Nephron progenitor cell (in vitro differentiated cells): Measurements from ENCODE around the gene MMAB.

Experiments
- DNase-seq: peaks from one replicate; pipeline ENCODE4 v3.0.0; 2021
- H3K27ac Mint-ChIP-seq: 2 replicates; pipeline ENCODE4 v1.8.0; 2021; ENCODE audit warnings: mild to moderate bottlenecking, moderate library complexity, mixed read lengths
- H3K27me3 Mint-ChIP-seq: 2 replicates; pipeline ENCODE4 v1.8.0; 2021; ENCODE audit warnings: mild to moderate bottlenecking, low read depth, mixed read lengths; ENCODE audit not compliant: poor library complexity
- H3K36me3 Mint-ChIP-seq: 2 replicates; pipeline ENCODE4 v1.8.0; 2021; ENCODE audit warnings: low read depth, mixed read lengths
- H3K4me1 Mint-ChIP-seq: 2 replicates; pipeline ENCODE4 v1.8.0; 2021; ENCODE audit warnings: mixed read lengths
- H3K4me3 Mint-ChIP-seq: 2 replicates; pipeline ENCODE4 v1.8.0; 2021; ENCODE audit warnings: mild to moderate bottlenecking, moderate library complexity, mixed read lengths
- H3K9me3 Mint-ChIP-seq: 2 replicates; pipeline ENCODE4 v1.8.0; 2021; ENCODE audit warnings: mild to moderate bottlenecking, moderate library complexity, mixed read lengths
- CTCF ChIP-seq: fragments of 200-600 bp; sonication (generic); IDR thresholded peaks from 2 replicates; pipeline ENCODE4 v1.5.0; 2021; ENCODE audit warnings: antibody characterized with exemption

Gene MMAB

DNA sequence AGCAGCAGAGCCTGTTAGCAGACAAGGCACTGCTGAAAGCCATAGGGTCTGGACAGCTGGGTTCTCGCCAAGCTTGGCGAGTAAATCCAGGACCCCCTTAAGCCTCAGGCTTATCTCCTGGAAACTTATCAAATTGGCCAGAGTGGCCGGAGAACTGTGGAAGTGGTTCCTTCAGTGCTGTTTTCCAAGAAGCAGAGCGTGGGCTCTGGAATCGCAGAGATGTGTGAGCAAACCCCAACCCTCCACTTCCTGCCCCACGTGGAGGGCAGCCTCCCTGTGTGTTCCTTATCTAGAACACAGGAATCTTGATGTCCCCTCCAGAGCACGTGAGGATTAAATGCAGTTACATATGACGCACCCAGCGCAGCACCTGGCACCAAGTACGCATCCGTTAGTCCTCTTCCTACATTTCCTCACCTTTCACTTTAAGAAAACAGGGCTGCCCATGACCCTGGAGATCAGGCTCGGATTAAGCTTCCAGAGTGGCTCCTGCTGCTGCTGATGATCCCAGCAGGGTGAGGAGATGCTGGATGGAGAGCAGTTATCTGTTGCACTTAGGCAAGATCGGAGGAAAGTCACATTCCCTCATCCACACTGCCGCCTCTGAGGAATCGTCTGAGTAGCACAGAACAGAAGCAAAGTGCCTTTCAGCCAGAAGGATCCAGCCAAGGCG, 35.0 kb downstream of the MMAB start:
- H3K4me3 Mint-ChIP-seq = no peak overlapping the region
- no peak overlapping the region for H3K27ac Mint-ChIP-seq
- H3K27me3 Mint-ChIP-seq = peaks cover 6% of the 10 kb centered on the region
- TF ChIP-seq CTCF = no peak
- no peaks in the 10 kb centered on the region for H3K9me3 Mint-ChIP-seq
- no peak for DNase-seq
- no peaks in the 10 kb centered on the region for H3K4me1 Mint-ChIP-seq
- H3K36me3 Mint-ChIP-seq = peaks cover 6% of the 10 kb centered on the region

- Mint-ChIP-seq H3K27me3 (peaks cover 6% of the 10 kb centered on the region), H3K4me1 (no peaks in the 10 kb centered on the region), H3K36me3 (peaks cover 9% of the 10 kb centered on the region), H3K9me3 (no peaks in the 10 kb centered on the region), H3K27ac (no peak overlapping the region), H3K4me3 (no peak overlapping the region)
- DNase-seq = no peak
- TF ChIP-seq CTCF = no peak
Observed at GRCh38 chr12:109537136-109537535, 36.2 kb downstream of the MMAB start.

- peaks cover 9% of the 10 kb centered on the region for H3K36me3 Mint-ChIP-seq
- H3K4me1 Mint-ChIP-seq = peaks cover 3% of the 10 kb centered on the region
- peaks cover 6% of the 10 kb centered on the region for H3K27me3 Mint-ChIP-seq
- no peak for DNase-seq
- H3K4me3 Mint-ChIP-seq = no peak overlapping the region
- no peak for TF ChIP-seq CTCF
- no peaks in the 10 kb centered on the region for H3K9me3 Mint-ChIP-seq
- H3K27ac Mint-ChIP-seq = no peak overlapping the region
Observed at GRCh38 chr12:109535863-109536250, 37.4 kb downstream of the MMAB start.

DNA sequence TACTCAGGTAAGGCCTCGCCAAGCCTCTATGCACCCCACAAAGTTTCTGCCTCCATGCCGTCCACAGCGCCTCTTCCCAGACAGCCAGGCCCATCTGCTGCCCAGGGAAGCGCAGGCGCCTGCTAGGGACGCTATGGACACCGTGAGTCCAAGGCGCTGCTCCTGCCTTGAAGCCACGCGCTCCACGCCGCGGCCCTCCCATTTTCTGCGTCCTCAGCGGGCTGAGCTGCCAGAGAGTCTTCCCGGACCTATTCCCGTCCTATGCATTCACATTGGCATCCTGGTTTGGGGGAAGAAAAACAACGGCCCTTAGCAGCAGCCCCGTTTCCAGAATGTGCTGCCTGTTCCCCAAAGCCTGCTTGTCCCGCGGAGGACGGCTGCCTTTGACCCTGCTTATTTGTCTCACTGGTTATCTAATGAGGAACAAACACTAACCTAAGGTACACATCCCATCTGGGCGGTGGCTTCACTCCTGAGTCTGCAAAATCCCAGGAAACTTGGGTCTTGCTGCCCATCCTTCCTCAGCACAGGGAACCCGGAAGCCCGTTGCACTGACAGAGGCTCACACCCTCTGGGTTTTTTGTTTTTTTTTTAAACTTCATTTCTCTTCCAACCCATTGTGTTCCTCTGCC, 38.0 kb downstream of the MMAB start:
- no peak for TF ChIP-seq CTCF
- Mint-ChIP-seq H3K27ac (no peak overlapping the region), H3K4me1 (peaks cover 7% of the 10 kb centered on the region), H3K36me3 (peaks cover 9% of the 10 kb centered on the region), H3K9me3 (no peaks in the 10 kb centered on the region), H3K4me3 (no peak overlapping the region), H3K27me3 (peaks cover 2% of the 10 kb centered on the region)
- DNase-seq = no peak

DNA sequence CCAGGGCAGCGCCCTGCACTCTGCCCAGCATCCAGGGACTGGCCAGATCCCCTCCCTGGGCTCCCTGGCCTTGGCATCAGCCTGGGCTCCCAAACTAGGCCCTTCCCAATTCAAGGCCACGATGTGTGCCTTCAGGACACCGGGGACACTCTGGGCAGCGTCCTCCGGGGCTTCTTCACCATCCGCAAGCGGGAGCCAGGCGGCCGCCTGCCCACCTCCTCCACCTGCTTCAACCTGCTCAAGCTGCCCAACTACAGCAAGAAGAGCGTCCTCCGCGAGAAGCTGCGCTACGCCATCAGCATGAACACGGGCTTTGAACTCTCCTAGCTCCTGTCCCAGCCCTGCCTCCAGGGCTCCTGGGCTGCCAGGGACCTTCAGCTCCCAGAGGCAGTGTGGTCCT, 38.8 kb downstream of the MMAB start:
- H3K4me1 Mint-ChIP-seq = peaks cover 16% of the 10 kb centered on the region
- no peaks in the 10 kb centered on the region for H3K9me3 Mint-ChIP-seq
- H3K4me3 Mint-ChIP-seq = no peak overlapping the region
- no peak for TF ChIP-seq CTCF
- peaks cover 14% of the 10 kb centered on the region for H3K36me3 Mint-ChIP-seq
- no peak overlapping the region for H3K27ac Mint-ChIP-seq
- H3K27me3 Mint-ChIP-seq = no peaks in the 10 kb centered on the region
- no peak for DNase-seq

- H3K36me3 Mint-ChIP-seq = peaks cover 21% of the 10 kb centered on the region
- H3K4me3 Mint-ChIP-seq = no peak overlapping the region
- H3K9me3 Mint-ChIP-seq = no peaks in the 10 kb centered on the region
- no peak for TF ChIP-seq CTCF
- no peak for DNase-seq
- H3K4me1 Mint-ChIP-seq = peaks cover 19% of the 10 kb centered on the region
- H3K27me3 Mint-ChIP-seq = no peaks in the 10 kb centered on the region
- H3K27ac Mint-ChIP-seq = peak overlapping the region; percentile 13
Observed at GRCh38 chr12:109533487-109533740, 39.9 kb downstream of the MMAB start.
